Sigmoid colon (tissue), 7 donors: Measurements from ENCODE around the gene MCF2L. TPM values are rescaled to one million over a fixed set of nuclear protein-coding genes. Genes with fewer than 3 reads are reported as not detected.

Source experiments
- DNase-seq: peaks from one replicate; pipeline ENCODE4 v3.0.0-alpha.2; 2019
- H3K27ac ChIP-seq, 4 donors: fragments of 200-600 bp; sonication (generic); one replicate each; pipeline ENCODE4 v1.5.1; 2016 to 2019; ENCODE audit warnings: mild to moderate bottlenecking in 1 of 4
- H3K27me3 ChIP-seq, 3 donors: fragments of 200-600 bp; sonication (generic); one replicate each; pipeline ENCODE4 v1.5.1; 2019; ENCODE audit warnings: mild to moderate bottlenecking in 1 of 3
- H3K36me3 ChIP-seq, 4 donors: fragments of 200-600 bp; sonication (generic); one replicate each; pipeline ENCODE4 v1.5.1; 2016 to 2019
- H3K4me1 ChIP-seq, 4 donors: fragments of 200-600 bp; sonication (generic); one replicate each; pipeline ENCODE4 v1.5.1; 2017 to 2019
- H3K4me3 ChIP-seq, 4 donors: fragments of 200-600 bp; sonication (generic); one replicate each; pipeline ENCODE4 v1.5.1; 2017 to 2019; ENCODE audit warnings: mild to moderate bottlenecking in 2 of 4, moderate library complexity in 1 of 4
- H3K9me3 ChIP-seq, 4 donors: fragments of 200-600 bp in 3 of 4; sonication (generic) in 3 of 4; one replicate each; pipeline versions ENCODE4 v1.5.1 to v1.6.1; 2013 to 2019
- EP300 ChIP-seq, 4 donors: sonication (generic); formaldehyde crosslinking; IDR thresholded peaks; one replicate each; pipeline ENCODE4 v1.6.1; 2017; ENCODE audit warnings: antibody characterized with exemption in 4 of 4
- POLR2A ChIP-seq, 2 donors: fragments of 450-650 bp; IDR thresholded peaks; one replicate each; pipeline ENCODE4 v1.6.1; 2016; ENCODE audit warnings: antibody characterized with exemption in 2 of 2, mild to moderate bottlenecking in 2 of 2, moderate library complexity in 2 of 2
- POLR2AphosphoS5 ChIP-seq, 4 donors: sonication (generic); formaldehyde crosslinking; IDR thresholded peaks; one replicate each; pipeline ENCODE4 v1.6.1; 2017; ENCODE audit warnings: antibody characterized with exemption in 4 of 4
- WGBS, 2 donors: extraction: QIAGEN DNeasy Blood & Tissue Kit; methylation state at CpG; one replicate each; pipeline ENCODE4 v1.1.7; 2013; 5-methylcytosine and 5-hydroxymethylcytosine counted together
- intact Hi-C: fragments of 100-400 bp; cut with DNase I; formaldehyde crosslinking; loops from one replicate; pipeline ENCODE4 v1.15.1; 2023
- polyA plus RNA-seq, 3 donors: library from polyadenylated mRNA; stranded (reverse); fragments of 200-250 nt; gene quantifications; one replicate each; pipeline ENCODE4 v1.2.3, GENCODE V29; 2013
- total RNA-seq, 4 donors: library from RNA; depleted of rRNA; stranded (reverse); fragments of >200 nt; gene quantifications; one replicate each; pipeline ENCODE4 v1.1.0, GENCODE V29; 2016
- TF ChIP-seq, protein P1 (sequence below), 4 experiments: fragments of 450-650 bp in 3 of 4; fragments of 200-600 bp in 1 of 4; IDR thresholded peaks; one replicate each; pipeline ENCODE4 v1.5.1; 2016 to 2019; ENCODE audit warnings: antibody characterized with exemption in 4 of 4, mild to moderate bottlenecking in 3 of 4, moderate library complexity in 2 of 4
- donor health status: healthy with polysubstance abuse.
- donor health status: Bipolar disorder and iron deficiency.
- donor health status: healthy.

MCF2L gene
- total and polyA plus RNA-seq, 7 donors = 7.5 to 59.9 (median 20.2) TPM

DNA sequence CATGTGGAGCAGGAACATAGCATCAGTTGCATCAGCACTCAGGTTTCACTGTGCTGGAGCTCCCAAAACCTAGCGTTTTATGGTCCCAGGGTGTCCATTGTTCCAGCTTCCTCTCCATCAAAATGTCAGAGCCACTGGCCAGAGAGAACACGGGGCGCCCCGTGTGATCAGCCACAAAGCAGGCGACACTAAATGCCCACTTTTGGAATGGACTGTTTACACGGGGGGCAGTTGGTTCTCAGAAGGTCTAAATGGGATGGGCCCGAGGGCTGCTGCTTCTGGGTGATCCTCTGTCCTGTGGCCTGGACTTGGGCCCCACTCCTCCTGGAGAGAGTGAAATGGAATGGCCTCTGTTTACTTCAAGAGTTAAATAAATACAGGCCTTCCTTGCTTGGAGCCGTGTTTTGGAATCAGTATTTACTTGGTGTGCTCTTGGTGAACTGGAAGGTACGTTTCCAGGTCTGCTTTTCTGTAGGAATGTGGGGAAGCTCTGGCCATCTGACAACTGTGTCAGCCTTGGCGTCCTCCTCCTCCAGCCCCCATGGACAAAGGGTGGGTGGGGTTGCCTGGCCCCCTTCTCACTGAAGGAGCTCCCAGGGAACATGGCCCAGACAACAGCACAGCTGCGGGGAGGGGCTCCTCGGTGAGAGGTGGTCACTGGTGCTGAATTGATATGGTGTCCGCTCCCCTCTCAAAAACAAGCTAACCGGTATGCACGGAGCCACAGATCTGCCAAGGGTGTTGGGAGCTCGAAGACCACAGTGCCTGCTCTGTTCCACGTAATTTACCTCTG, 16.1 kb upstream of the MCF2L start:
- TF ChIP-seq, protein P1, sequence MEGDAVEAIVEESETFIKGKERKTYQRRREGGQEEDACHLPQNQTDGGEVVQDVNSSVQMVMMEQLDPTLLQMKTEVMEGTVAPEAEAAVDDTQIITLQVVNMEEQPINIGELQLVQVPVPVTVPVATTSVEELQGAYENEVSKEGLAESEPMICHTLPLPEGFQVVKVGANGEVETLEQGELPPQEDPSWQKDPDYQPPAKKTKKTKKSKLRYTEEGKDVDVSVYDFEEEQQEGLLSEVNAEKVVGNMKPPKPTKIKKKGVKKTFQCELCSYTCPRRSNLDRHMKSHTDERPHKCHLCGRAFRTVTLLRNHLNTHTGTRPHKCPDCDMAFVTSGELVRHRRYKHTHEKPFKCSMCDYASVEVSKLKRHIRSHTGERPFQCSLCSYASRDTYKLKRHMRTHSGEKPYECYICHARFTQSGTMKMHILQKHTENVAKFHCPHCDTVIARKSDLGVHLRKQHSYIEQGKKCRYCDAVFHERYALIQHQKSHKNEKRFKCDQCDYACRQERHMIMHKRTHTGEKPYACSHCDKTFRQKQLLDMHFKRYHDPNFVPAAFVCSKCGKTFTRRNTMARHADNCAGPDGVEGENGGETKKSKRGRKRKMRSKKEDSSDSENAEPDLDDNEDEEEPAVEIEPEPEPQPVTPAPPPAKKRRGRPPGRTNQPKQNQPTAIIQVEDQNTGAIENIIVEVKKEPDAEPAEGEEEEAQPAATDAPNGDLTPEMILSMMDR (IDR thresholded peaks at IDR 0.05) = no peak
- TF ChIP-seq EP300 (IDR thresholded peaks at IDR 0.05) (no peak), POLR2AphosphoS5 (IDR thresholded peaks at IDR 0.05) (no peak), POLR2A (IDR thresholded peaks at IDR 0.05) (no peak)
- no peak overlapping the region for H3K4me3 ChIP-seq
- H3K27ac ChIP-seq = no peak overlapping the region
- peak; percentile 33 for DNase-seq
- H3K4me1 ChIP-seq = no peaks in the 10 kb centered on the region
- intact Hi-C loops = no loop called here
- no peaks in the 10 kb centered on the region for H3K9me3 ChIP-seq
- no peaks in the 10 kb centered on the region for H3K36me3 ChIP-seq
- 79 to 80% methylated on average over 17 of the region's 17 CpGs for WGBS, 2 donors
- H3K27me3 ChIP-seq = peaks cover 0 to 6% (median 0%) of the 10 kb centered on the region in 3 donors

DNA sequence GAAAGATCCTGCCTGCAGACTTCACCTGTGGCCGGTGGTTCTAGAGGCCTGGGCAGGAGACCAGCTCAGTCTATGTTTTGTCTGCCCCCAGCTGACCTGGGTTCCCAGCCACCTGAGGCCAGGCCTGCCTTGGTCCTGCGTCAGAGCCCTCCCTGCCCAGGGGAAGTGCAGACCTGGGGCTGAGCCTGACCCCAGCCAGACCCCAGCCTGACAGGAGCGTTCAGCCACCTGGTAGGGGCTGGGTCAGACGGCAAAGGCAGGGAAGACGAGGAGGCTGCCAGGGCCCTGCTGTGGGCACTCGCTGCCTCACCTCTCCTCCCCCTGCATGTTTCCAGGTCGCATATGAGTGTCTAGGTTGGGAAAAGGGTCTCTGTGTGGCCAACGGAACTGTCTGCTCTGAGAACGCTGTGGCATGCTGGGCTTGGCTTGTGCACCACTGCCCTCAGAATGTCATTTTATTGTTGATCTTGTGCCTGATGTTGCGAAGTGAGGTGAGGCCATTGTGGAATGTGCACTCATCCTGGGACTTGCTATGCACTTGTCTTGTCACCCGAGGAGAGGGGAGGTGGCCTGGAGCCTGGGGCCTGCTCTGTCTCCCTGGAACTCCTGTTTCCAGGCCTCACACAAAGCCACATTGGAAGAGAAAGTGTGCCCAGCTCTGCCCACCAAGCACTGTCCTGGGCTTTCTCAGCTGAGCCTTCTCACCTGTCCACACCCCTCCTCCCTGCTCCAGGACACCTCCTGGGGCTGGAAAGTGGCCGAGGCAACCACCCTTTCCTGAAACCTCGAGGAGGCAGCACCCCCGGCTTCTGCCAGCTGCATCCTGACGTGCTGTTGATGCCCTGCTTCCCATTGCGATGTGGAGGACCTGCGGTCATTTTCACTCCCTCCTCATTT, 15.2 kb upstream of the MCF2L start:
- Histone ChIP-seq H3K27ac (no peak overlapping the region), H3K4me3 (no peak overlapping the region), H3K4me1 (no peaks in the 10 kb centered on the region), H3K9me3 (no peaks in the 10 kb centered on the region), H3K27me3 (peaks cover 0 to 1% (median 0%) of the 10 kb centered on the region in 3 donors), H3K36me3 (no peaks in the 10 kb centered on the region)
- peak; percentile 55 for DNase-seq
- TF ChIP-seq POLR2AphosphoS5 (IDR thresholded peaks at IDR 0.05) = no peak
- TF ChIP-seq EP300 (IDR thresholded peaks at IDR 0.05) = no peak
- TF ChIP-seq, protein P1 (IDR thresholded peaks at IDR 0.05) = no peak
- TF ChIP-seq POLR2A (IDR thresholded peaks at IDR 0.05) = no peak
- 85 to 86% methylated on average over 17 of the region's 17 CpGs for WGBS, 2 donors
- intact Hi-C loops = no loop called here

DNA sequence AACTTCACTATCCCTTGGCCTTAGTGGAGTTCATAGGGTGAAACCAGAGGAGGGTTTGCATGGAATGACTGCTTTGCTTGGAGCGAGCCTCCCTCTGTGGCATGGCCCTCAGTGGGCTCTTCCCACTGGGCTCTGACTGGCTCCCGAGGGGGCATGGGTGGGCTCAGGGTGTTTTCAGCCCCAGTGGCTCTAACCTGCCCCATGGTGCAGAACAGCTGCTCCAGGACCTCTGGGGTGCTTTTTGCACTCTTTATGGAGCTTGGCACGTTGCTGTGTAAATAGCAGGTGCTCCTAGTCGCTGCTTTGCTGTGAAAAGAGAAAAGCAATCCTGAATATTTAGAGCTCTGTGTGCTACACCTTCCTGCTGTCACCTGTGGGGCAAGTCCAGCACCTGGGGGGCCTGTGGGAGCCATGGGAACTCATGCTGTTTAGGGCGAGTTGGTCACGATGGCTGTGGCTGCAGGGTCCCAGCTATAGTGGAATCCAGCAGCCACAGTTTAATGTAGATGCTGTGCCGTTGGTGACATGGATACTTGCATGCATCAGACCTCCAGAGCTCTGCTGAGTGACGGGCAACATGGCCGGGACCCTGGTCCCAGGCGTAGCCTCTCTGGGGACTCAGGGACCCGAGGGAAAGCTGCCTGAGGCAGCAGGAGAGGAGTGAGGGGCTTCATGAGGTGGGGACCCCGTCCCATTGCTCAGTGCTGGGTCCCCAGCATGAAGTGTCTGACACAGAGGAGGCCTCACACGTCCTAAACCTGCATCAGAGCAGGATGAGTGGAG, 14.3 kb upstream of the MCF2L start:
- H3K27me3 ChIP-seq = no peaks in the 10 kb centered on the region
- no peaks in the 10 kb centered on the region for H3K4me1 ChIP-seq
- WGBS, 2 donors = 41 to 77% methylated on average over 13 of the region's 13 CpGs
- no peaks in the 10 kb centered on the region for H3K36me3 ChIP-seq
- H3K27ac ChIP-seq = no peak overlapping the region
- no peaks in the 10 kb centered on the region for H3K9me3 ChIP-seq
- H3K4me3 ChIP-seq = no peak overlapping the region
- intact Hi-C loops = no loop called here
- TF ChIP-seq POLR2A (IDR thresholded peaks at IDR 0.05) (no peak), POLR2AphosphoS5 (IDR thresholded peaks at IDR 0.05) (no peak), EP300 (IDR thresholded peaks at IDR 0.05) (no peak)
- TF ChIP-seq, protein P1 (IDR thresholded peaks at IDR 0.05) = no peak
- DNase-seq = no peak

DNA sequence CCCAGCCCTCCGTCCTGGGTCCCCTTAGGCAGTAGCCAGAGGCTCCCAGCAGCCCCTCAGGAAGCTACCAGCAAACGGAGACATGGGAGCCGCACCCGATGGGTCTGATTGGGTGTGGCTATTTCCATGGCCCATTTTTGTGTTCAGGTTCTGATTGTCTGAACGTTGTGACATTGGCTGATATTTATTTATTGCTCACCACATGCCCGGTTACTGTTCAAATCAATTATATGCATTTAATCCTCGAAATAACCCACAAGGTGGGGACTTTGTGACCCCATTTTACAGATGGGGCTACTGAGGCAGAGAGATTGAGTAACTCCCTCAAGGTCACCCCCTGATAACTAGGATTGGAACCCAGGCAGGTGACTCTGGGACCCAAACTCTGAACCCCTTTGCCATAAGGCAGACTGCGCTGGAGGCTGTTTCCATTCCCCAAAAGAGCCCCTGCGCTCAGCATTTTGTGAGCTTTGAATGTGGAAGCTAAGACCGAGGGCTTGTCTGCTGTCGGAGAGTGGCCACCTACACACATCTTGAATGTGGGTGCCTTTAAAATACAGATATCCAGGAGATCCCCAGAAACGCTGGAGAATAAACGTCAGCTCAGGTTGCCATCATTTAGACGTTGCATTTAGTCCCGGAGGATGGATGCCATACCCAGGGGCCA, 13.6 kb upstream of the MCF2L start:
- H3K27ac ChIP-seq = no peak overlapping the region

More for the DNA sequence above, 13.6 kb upstream of the MCF2L start:
- 80 to 90% methylated on average over 15 of the region's 15 CpGs for WGBS, 2 donors
- peak; percentile 50 for DNase-seq
- Histone ChIP-seq H3K27me3 (no peaks in the 10 kb centered on the region), H3K4me3 (no peak overlapping the region), H3K36me3 (no peaks in the 10 kb centered on the region), H3K4me1 (no peaks in the 10 kb centered on the region), H3K9me3 (no peaks in the 10 kb centered on the region)
- TF ChIP-seq EP300 (IDR thresholded peaks at IDR 0.05) = no peak
- TF ChIP-seq POLR2A (IDR thresholded peaks at IDR 0.05) = no peak
- TF ChIP-seq POLR2AphosphoS5 (IDR thresholded peaks at IDR 0.05) = no peak
- intact Hi-C loops = no loop called here
